HG03460 (cell line): ENCODE results near the gene CBY1.

Experiments
- ATAC-seq: cut with Tn5 transposase; IDR thresholded peaks from one replicate; pipeline ENCODE4 v1.9.1; 2021; ENCODE audit not compliant: unreplicated experiment

The CBY1 gene

GRCh38 chr22:38721551-38721950, 65.1 kb downstream of the CBY1 start:
- ATAC-seq = no peak
